Loucy (cell line): ENCODE measurements around the gene CCDC186.

Experiments used
- CTCF ChIP-seq: fragments of 200-600 bp; sonication (generic); conservative IDR thresholded peaks from 2 replicates; pipeline ENCODE4 v1.5.1; 2014; ENCODE audit warnings: mild to moderate bottlenecking, antibody characterized with exemption, low read length
- EZH2phosphoT487 ChIP-seq: fragments of 200-600 bp; IDR thresholded peaks from 2 replicates; pipeline ENCODE4 v1.6.1; 2018; ENCODE audit warnings: antibody characterized with exemption, mild to moderate bottlenecking, moderate library complexity, borderline replicate concordance

GRCh38 chr10:114081911-114082583 is 92.0 kb downstream of the CCDC186 start:
- TF ChIP-seq CTCF (no peak), EZH2phosphoT487 (no peak)
